Gastrocnemius medialis (tissue), 4 donors: ENCODE data around the gene FHOD3.

Source experiments
- POLR2A ChIP-seq, 2 donors: fragments of 450-650 bp; IDR thresholded peaks; one replicate each; pipeline ENCODE4 v1.6.1; 2017; ENCODE audit warnings: antibody characterized with exemption in 2 of 2, mild to moderate bottlenecking in 2 of 2, moderate library complexity in 2 of 2
- TF ChIP-seq, protein P1 (sequence below), 5 experiments: fragments of 450-650 bp in 3 of 5; fragments of 200-600 bp in 2 of 5; sonication (generic) in 2 of 5; IDR thresholded peaks in 4 of 5; conservative IDR thresholded peaks in 1 of 5; 1 replicate in 4 of 5; 2 replicates in 1 of 5; pipeline ENCODE4 v1.5.1; 2016 to 2019; ENCODE audit warnings: antibody characterized with exemption in 5 of 5, mild to moderate bottlenecking in 3 of 5, moderate library complexity in 3 of 5

DNA sequence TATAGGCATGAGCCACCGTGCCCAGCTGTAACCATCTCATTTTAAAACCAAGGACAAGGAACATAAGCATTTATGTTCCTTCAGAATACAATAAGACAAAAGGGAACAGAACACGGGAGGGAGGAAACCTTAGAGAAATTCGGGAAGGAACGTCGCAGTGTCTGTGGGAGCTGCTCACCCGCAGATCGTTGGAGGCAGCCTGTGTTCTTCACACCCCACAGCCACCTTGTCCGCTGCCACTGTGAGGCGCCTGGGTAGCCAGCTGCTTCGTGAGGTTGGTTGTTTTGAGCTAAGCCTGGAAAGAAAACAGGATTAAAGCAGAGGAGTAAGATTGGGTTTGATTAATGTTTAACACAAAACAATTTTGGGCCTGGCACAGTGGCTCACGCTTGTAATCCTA, 250.0 kb downstream of the FHOD3 start:
- TF ChIP-seq, protein P1, sequence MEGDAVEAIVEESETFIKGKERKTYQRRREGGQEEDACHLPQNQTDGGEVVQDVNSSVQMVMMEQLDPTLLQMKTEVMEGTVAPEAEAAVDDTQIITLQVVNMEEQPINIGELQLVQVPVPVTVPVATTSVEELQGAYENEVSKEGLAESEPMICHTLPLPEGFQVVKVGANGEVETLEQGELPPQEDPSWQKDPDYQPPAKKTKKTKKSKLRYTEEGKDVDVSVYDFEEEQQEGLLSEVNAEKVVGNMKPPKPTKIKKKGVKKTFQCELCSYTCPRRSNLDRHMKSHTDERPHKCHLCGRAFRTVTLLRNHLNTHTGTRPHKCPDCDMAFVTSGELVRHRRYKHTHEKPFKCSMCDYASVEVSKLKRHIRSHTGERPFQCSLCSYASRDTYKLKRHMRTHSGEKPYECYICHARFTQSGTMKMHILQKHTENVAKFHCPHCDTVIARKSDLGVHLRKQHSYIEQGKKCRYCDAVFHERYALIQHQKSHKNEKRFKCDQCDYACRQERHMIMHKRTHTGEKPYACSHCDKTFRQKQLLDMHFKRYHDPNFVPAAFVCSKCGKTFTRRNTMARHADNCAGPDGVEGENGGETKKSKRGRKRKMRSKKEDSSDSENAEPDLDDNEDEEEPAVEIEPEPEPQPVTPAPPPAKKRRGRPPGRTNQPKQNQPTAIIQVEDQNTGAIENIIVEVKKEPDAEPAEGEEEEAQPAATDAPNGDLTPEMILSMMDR (IDR thresholded peaks at IDR 0.05 in 4 of 5, conservative IDR thresholded peaks at IDR 0.05 in 1 of 5): no peak
- TF ChIP-seq POLR2A (IDR thresholded peaks at IDR 0.05): no peak
